ENCODE results near the gene DDAH1.

The DDAH1 gene

GRCh38 chr1:85449356-85449755, 15.6 kb downstream of the DDAH1 start:
- no peak for TF ChIP-seq Cebpa-rat (IDR thresholded peaks at IDR 0.05)
- Histone ChIP-seq H4K20me1 (no peaks in the 10 kb centered on the region), H3K4me3 (no peak overlapping the region), H3K27ac (no peak overlapping the region), H3K27me3 (no peaks in the 10 kb centered on the region), H3K36me3 (no peaks in the 10 kb centered on the region), H3K9me3 (replicated peaks in 1 of 11) (no peaks in the 10 kb centered on the region), H3K4me1 (no peaks in the 10 kb centered on the region), H3K9ac (no peak overlapping the region), H3K4me2 (no peak overlapping the region)

- Histone ChIP-seq H3K4me1 (no peaks in the 10 kb centered on the region), H3K9me3 (replicated peaks in 1 of 11) (no peaks in the 10 kb centered on the region), H3K27ac (no peak overlapping the region), H3K4me3 (no peak overlapping the region), H3K36me3 (no peaks in the 10 kb centered on the region), H3K9ac (no peak overlapping the region), H4K20me1 (no peaks in the 10 kb centered on the region), H3K4me2 (no peak overlapping the region), H3K27me3 (no peaks in the 10 kb centered on the region)
- no peak for TF ChIP-seq Cebpa-rat (IDR thresholded peaks at IDR 0.05)
These were observed 16.6 kb downstream of the DDAH1 start for GRCh38 chr1:85448358-85448757.

DNA sequence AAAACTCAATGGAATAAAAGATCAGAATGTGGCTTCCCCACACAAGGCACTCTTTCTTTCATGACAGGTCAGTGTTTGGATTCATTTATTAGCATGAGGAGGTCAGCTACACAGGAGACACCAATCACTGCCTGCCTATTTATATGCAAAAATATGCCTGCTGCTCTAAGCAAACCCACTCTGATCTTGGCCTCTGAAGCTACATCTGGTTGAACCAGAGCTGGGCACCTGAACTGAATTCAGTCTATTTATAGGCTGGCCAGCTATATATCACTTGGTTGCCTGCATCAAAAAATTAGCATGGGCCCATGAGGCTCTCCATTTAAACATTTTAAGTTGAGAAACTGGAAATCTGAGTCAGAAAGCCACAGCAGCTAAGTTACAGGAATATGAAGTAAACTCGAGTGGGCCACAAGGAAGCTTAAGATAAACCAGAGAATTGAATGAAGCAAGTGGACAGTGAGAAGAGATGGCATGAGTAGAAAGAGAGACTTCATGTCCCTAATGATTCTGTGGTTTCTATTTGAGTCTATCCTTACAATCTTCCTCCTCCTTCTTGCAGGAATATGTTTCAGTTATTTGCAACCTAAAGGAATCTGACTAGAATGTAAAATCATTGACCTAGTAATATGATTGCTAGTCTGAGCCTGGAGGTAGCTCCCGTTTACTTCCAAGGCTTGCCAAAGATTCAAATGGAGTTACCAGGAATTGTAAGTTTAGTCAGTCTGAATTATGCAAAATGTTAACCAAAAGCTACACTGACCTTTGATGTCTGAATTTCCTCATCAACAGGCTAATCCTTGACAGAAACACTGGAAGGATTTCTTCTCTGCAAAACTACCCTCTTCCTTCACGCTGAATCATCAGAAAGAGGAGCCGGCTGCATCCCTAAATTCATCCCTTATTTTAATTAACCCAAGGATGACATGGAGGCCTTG, 17.7 kb downstream of the DDAH1 start:
- no peak overlapping the region for H3K4me3 ChIP-seq
- no peaks in the 10 kb centered on the region for H3K27me3 ChIP-seq
- no peak for TF ChIP-seq Cebpa-rat (IDR thresholded peaks at IDR 0.05)
- no peaks in the 10 kb centered on the region for H3K36me3 ChIP-seq
- H3K4me2 ChIP-seq = no peak overlapping the region
- H3K9ac ChIP-seq = no peak overlapping the region
- no peak overlapping the region for H3K27ac ChIP-seq
- no peaks in the 10 kb centered on the region for H3K4me1 ChIP-seq
- H3K9me3 ChIP-seq (replicated peaks in 1 of 11) = no peaks in the 10 kb centered on the region
- no peaks in the 10 kb centered on the region for H4K20me1 ChIP-seq

DNA sequence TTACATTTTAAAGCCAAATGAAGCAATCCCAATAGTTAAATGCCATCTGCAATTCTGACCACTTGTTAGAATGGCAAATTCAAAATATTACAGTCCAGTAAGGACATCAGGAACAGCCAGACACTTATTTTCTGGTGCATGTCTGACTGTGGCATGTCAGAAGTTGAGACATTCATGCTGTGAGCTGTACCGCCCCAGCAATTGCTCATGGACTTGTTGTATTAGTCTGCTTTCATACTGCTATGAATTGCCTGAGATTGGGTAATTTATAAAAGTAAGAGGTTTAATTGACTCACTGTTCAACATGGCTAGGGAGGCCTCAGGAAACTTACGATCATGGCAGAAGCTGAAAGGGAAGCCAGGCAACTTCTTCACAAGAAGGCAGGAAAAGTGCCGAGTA, 19.1 kb downstream of the DDAH1 start:
- Histone ChIP-seq H3K27me3 (no peaks in the 10 kb centered on the region), H3K4me3 (no peak overlapping the region), H3K9ac (no peak overlapping the region), H3K9me3 (replicated peaks in 1 of 11) (no peaks in the 10 kb centered on the region), H3K36me3 (no peaks in the 10 kb centered on the region), H3K4me1 (peaks cover 0 to under 1% (median 0%) of the 10 kb centered on the region in 10 experiments; a peak in 1 of 20 replicates), H4K20me1 (no peaks in the 10 kb centered on the region), H3K4me2 (no peak overlapping the region), H3K27ac (no peak overlapping the region)
- no peak for TF ChIP-seq Cebpa-rat (IDR thresholded peaks at IDR 0.05)

GRCh38 chr1:85444381-85444780, 20.6 kb downstream of the DDAH1 start:
- Histone ChIP-seq H3K4me1 (peaks cover 0 to 8% (median 0%) of the 10 kb centered on the region in 10 experiments; a peak in 1 of 20 replicates), H3K27ac (no peak overlapping the region), H4K20me1 (no peaks in the 10 kb centered on the region), H3K27me3 (no peaks in the 10 kb centered on the region), H3K4me2 (no peak overlapping the region), H3K4me3 (no peak overlapping the region), H3K9ac (no peak overlapping the region), H3K36me3 (no peaks in the 10 kb centered on the region), H3K9me3 (replicated peaks in 1 of 11) (no peaks in the 10 kb centered on the region)
- TF ChIP-seq Cebpa-rat (IDR thresholded peaks at IDR 0.05) = no peak

- Histone ChIP-seq H4K20me1 (no peaks in the 10 kb centered on the region), H3K4me3 (no peak overlapping the region), H3K9ac (no peak overlapping the region), H3K27ac (no peak overlapping the region), H3K4me1 (peaks cover 0 to 8% (median 0%) of the 10 kb centered on the region in 10 experiments; a peak in 1 of 20 replicates), H3K9me3 (replicated peaks in 1 of 11) (no peaks in the 10 kb centered on the region), H3K27me3 (no peaks in the 10 kb centered on the region), H3K36me3 (no peaks in the 10 kb centered on the region), H3K4me2 (no peak overlapping the region; a peak in 1 of 22 replicates)
- TF ChIP-seq Cebpa-rat (IDR thresholded peaks at IDR 0.05) = no peak
These were observed 24.3 kb downstream of the DDAH1 start for GRCh38 chr1:85440612-85441011.

- no peak overlapping the region for H3K4me2 ChIP-seq
- no peak overlapping the region for H3K4me3 ChIP-seq
- no peaks in the 10 kb centered on the region for H3K27me3 ChIP-seq
- H3K4me1 ChIP-seq = peaks cover 0 to 8% (median 0%) of the 10 kb centered on the region in 10 experiments; a peak in 1 of 20 replicates
- H3K27ac ChIP-seq = no peak overlapping the region
- H3K36me3 ChIP-seq = no peaks in the 10 kb centered on the region
- no peaks in the 10 kb centered on the region for H4K20me1 ChIP-seq
- no peak for TF ChIP-seq Cebpa-rat (IDR thresholded peaks at IDR 0.05)
- no peaks in the 10 kb centered on the region for H3K9me3 ChIP-seq (replicated peaks in 1 of 11)
- no peak overlapping the region for H3K9ac ChIP-seq
These were observed 26.6 kb downstream of the DDAH1 start for GRCh38 chr1:85438353-85438752.

- no peaks in the 10 kb centered on the region for H3K9me3 ChIP-seq (replicated peaks in 1 of 11)
- H3K4me1 ChIP-seq = peaks cover 0 to 8% (median 0%) of the 10 kb centered on the region in 10 experiments; a peak in 1 of 20 replicates
- H3K27ac ChIP-seq = no peak overlapping the region
- H3K4me3 ChIP-seq = no peak overlapping the region
- H4K20me1 ChIP-seq = no peaks in the 10 kb centered on the region
- no peak overlapping the region for H3K9ac ChIP-seq
- H3K36me3 ChIP-seq = no peaks in the 10 kb centered on the region
- H3K27me3 ChIP-seq = no peaks in the 10 kb centered on the region
- TF ChIP-seq Cebpa-rat (IDR thresholded peaks at IDR 0.05) = no peak
- H3K4me2 ChIP-seq = no peak overlapping the region
These were observed 27.8 kb downstream of the DDAH1 start for GRCh38 chr1:85437139-85437538.

DNA sequence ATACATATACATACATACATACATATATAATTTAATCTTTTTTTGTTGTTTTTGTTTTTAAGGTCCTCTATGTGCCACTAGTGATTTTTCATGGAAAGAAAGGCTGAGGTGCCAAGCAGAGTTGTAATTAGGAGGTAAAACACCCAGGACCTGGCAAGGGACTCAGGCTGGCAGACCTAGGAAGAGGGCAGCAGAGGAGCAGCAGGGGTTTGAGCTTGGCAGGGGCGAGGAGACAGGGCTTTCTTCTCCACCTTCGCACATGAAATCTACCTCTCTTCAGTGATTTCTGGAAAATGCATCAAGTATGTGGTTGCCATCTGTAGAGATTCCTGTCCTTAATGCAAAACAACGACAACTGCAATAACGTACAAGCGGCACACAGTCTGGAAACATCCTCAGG, 31.9 kb downstream of the DDAH1 start:
- Histone ChIP-seq H3K27me3 (no peaks in the 10 kb centered on the region), H3K9ac (no peak overlapping the region), H3K4me1 (peaks cover 0 to 7% (median 6%) of the 10 kb centered on the region in 10 experiments; a peak in 11 of 20 replicates), H4K20me1 (no peaks in the 10 kb centered on the region), H3K9me3 (replicated peaks in 1 of 11) (no peaks in the 10 kb centered on the region), H3K4me2 (no peak overlapping the region), H3K36me3 (no peaks in the 10 kb centered on the region), H3K27ac (no peak overlapping the region), H3K4me3 (no peak overlapping the region)
- no peak for TF ChIP-seq Cebpa-rat (IDR thresholded peaks at IDR 0.05)

All from BLaER1 treated with 17β-estradiol and CSF1 and Interleukin-3, amounts not matched to agents 10 nM and 100 nM (cell line).